Gastrocnemius medialis (tissue), 4 donors: ENCODE results near the gene ADD1. TPM values are rescaled to one million over a fixed set of nuclear protein-coding genes. Genes with fewer than 3 reads are reported as not detected.

Experiments
- ATAC-seq, 2 donors: fragments of 150-250 bp; one replicate each; pipeline ENCODE4 v1.9.1; 2016
- DNase-seq, 2 donors: peaks; one replicate each; pipeline ENCODE4 v3.0.0-alpha.2; 2019
- H3K27ac ChIP-seq, 4 donors: fragments of 200-600 bp; sonication (generic); 1 replicate in 1 of 4; 2 replicates in 3 of 4; pipeline ENCODE4 v1.5.1; 2016 to 2018; ENCODE audit warnings: mild to moderate bottlenecking in 2 of 4, moderate library complexity in 1 of 4
- H3K27me3 ChIP-seq, 3 donors: fragments of 200-600 bp; sonication (generic) in 2 of 3; 1 replicate in 1 of 3; 2 replicates in 2 of 3; pipeline versions ENCODE4 v1.5.1 to v1.6.0; 2016 to 2019; ENCODE audit warnings: mild to moderate bottlenecking in 1 of 3, moderate library complexity in 1 of 3
- H3K36me3 ChIP-seq, 2 donors: fragments of 200-600 bp; sonication (generic) in 1 of 2; one replicate each; pipeline ENCODE4 v1.5.1; 2017 to 2018
- H3K4me1 ChIP-seq, 2 donors: fragments of 200-600 bp; sonication (generic) in 1 of 2; one replicate each; pipeline ENCODE4 v1.5.1; 2016 to 2017; ENCODE audit warnings: mild to moderate bottlenecking in 2 of 2
- H3K4me3 ChIP-seq, 4 donors: fragments of 200-600 bp; sonication (generic) in 3 of 4; 1 replicate in 1 of 4; 2 replicates in 3 of 4; pipeline ENCODE4 v1.5.1; 2016 to 2019; ENCODE audit warnings: mild to moderate bottlenecking in 2 of 4
- H3K9me3 ChIP-seq, 3 donors: fragments of 200-600 bp; sonication (generic) in 2 of 3; 1 replicate in 1 of 3; 2 replicates in 2 of 3; pipeline ENCODE4 v1.5.1; 2016 to 2019
- POLR2A ChIP-seq, 2 donors: fragments of 450-650 bp; IDR thresholded peaks; one replicate each; pipeline ENCODE4 v1.6.1; 2017; ENCODE audit warnings: antibody characterized with exemption in 2 of 2, mild to moderate bottlenecking in 2 of 2, moderate library complexity in 2 of 2
- in situ Hi-C, 4 donors: fragments of 200-750 bp; cut with MboI; loops; one replicate each; pipeline versions ENCODE4 v1.15.0 to v1.8.0; 2017; ENCODE audit warnings: low sequenced_read_pairs in 4 of 4
- intact Hi-C: fragments of 100-400 bp; cut with DNase I; formaldehyde crosslinking; loops from one replicate; pipeline ENCODE4 v1.15.1; 2023; ENCODE audit warnings: low total_unique reads
- total RNA-seq, 4 donors: library from RNA; depleted of rRNA; stranded (reverse); fragments of >200 nt; gene quantifications; one replicate each; pipeline versions ENCODE4 v1.1.0 to v1.2.3, GENCODE V29; 2016
- TF ChIP-seq, protein P1 (sequence below), 5 experiments: fragments of 450-650 bp in 3 of 5; fragments of 200-600 bp in 2 of 5; sonication (generic) in 2 of 5; IDR thresholded peaks in 4 of 5; conservative IDR thresholded peaks in 1 of 5; 1 replicate in 4 of 5; 2 replicates in 1 of 5; pipeline ENCODE4 v1.5.1; 2016 to 2019; ENCODE audit warnings: antibody characterized with exemption in 5 of 5, mild to moderate bottlenecking in 3 of 5, moderate library complexity in 3 of 5

Gene ADD1
- total RNA-seq, 4 donors from 2014 or later = 144 to 255 (median 178) TPM

DNA sequence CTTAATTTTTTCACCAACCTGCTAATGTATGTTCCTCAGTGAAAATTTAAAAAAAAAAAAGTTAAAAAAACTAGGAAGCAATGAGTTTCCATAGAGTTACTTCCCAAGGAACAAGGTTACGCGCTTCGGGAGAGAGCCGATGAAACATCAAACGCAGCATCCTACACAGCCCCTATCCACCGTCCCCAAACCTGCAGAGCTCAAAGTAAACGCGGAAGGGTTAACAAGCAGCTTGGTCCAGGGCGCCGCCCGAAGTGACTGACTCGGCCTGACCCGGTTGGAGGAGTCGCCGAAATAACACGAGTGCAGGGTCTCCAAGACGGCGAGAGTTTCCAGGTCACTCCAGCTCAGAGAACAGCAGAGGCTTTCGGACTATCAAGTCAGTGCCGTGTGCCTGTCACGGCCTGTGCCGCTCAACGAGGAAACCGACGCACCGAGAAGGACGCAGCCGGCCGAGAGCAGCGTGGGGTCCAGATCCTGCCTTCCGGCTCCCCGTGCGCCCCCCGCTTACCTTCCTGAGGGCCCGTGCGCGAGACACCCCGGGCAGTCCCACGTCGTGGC is 119.0 kb downstream of the ADD1 start:
- H3K4me3 ChIP-seq = peak overlapping the region; percentile 78 to 99 (median 86)
- H3K36me3 ChIP-seq = peaks cover 0 to 8% of the 10 kb centered on the region in 2 donors
- no peak for TF ChIP-seq POLR2A (IDR thresholded peaks at IDR 0.05)
- TF ChIP-seq, protein P1, sequence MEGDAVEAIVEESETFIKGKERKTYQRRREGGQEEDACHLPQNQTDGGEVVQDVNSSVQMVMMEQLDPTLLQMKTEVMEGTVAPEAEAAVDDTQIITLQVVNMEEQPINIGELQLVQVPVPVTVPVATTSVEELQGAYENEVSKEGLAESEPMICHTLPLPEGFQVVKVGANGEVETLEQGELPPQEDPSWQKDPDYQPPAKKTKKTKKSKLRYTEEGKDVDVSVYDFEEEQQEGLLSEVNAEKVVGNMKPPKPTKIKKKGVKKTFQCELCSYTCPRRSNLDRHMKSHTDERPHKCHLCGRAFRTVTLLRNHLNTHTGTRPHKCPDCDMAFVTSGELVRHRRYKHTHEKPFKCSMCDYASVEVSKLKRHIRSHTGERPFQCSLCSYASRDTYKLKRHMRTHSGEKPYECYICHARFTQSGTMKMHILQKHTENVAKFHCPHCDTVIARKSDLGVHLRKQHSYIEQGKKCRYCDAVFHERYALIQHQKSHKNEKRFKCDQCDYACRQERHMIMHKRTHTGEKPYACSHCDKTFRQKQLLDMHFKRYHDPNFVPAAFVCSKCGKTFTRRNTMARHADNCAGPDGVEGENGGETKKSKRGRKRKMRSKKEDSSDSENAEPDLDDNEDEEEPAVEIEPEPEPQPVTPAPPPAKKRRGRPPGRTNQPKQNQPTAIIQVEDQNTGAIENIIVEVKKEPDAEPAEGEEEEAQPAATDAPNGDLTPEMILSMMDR (IDR thresholded peaks at IDR 0.05 in 4 of 5, conservative IDR thresholded peaks at IDR 0.05 in 1 of 5) = no peak
- no peaks in the 10 kb centered on the region for H3K9me3 ChIP-seq
- intact Hi-C loops (loop anchor here (1.0 to 5.0 kb wide), 7 partner anchors 28 to 720 kb away; partner anchors contain the start of genes CFAP99, HAUS3, HTT and HTT-AS), in situ Hi-C loops (loop anchor here in 1 of 4 donors (10.0 to 25.0 kb wide), 2 partner anchors 538 to 725 kb away; partner anchors contain the start of genes HAUS3 and POLN)
- peaks cover 32 to 33% of the 10 kb centered on the region in 2 donors for H3K4me1 ChIP-seq
- H3K27me3 ChIP-seq = no peaks in the 10 kb centered on the region
- H3K27ac ChIP-seq = peak overlapping the region; percentile 91 to 95 (median 94)
- peak; percentile 27 to 36 for DNase-seq
- ATAC-seq = peak; percentile 47 to 48

DNA sequence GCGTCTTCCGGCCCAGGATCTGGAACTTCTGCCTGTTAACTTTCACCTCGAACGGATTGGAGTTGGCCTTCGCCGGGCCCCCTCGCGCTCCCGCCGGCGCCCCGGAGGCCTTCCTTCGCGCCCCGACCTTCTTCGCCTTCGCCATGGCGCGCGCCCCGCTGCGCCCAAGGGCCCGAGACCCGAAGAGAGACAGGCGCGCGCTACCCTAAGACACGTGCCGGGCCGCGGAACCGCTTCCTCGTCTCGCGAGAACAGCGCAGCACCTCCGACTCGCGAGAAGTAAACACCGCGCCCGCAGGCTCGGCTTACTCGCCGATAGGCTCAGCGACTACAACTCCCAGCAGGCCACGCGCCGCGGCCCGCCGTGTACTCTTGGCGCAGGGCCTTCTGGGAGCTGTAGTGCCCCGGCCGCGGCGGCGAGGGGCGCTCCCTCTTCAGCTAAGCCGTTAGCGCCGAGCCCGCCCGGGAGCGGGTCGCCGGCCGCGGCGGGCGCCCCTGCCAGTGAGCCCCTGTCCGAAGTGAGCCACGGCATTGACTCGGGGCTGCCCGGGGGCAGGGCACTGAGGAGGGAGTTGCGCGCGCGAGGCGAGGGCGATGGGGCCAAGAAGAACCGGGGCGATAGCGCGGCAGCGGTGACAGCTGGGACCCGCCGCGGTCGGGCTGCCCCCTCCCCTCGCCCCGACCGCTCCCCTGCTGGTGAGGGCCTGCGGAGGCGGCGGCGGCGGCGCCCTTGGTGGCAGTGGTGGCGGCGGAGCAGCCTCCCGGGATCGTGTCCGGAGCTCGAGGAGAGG is 119.7 kb downstream of the ADD1 start, which contains the start of the genes GRK4 and NOP14:
Gene GRK4, plus strand, starts transcription at position 397 of the 791 bp plus-strand sequence. CDS start 500 bp downstream, outside the sequence.
Gene NOP14, minus strand, starts transcription at position 232 of the 791 bp plus-strand sequence. Its CDS starts 87 bp downstream, at position 145.
- H3K27ac ChIP-seq = peak within 1 kb of the TSS; percentile 91 to 95 (median 94)
- H3K27me3 ChIP-seq = no peaks in the 10 kb centered on the region
- peak within 1 kb of the TSS; percentile 78 to 99 (median 86) for H3K4me3 ChIP-seq
- peak; percentile 85 to 87 for TF ChIP-seq POLR2A (IDR thresholded peaks at IDR 0.05)
- TF ChIP-seq, protein P1 (IDR thresholded peaks at IDR 0.05 in 4 of 5, conservative IDR thresholded peaks at IDR 0.05 in 1 of 5) = peak in 2 of 5 experiments; percentile 24 to 48
- intact Hi-C loops (loop anchor here (1.0 to 5.0 kb wide), 7 partner anchors 29 to 721 kb away; partner anchors contain the start of genes CFAP99, HAUS3, HTT and HTT-AS), in situ Hi-C loops (loop anchor here in 1 of 4 donors (10.0 to 25.0 kb wide), 2 partner anchors 539 to 726 kb away; partner anchors contain the start of genes HAUS3 and POLN)
- ATAC-seq (peak; percentile 83 to 91), DNase-seq (peak; percentile 96 to 98)
- H3K36me3 ChIP-seq = peaks cover 0 to 3% of the 10 kb centered on the region in 2 donors
- H3K9me3 ChIP-seq = no peaks in the 10 kb centered on the region
- H3K4me1 ChIP-seq = peaks cover 25 to 28% of the 10 kb centered on the region in 2 donors

DNA sequence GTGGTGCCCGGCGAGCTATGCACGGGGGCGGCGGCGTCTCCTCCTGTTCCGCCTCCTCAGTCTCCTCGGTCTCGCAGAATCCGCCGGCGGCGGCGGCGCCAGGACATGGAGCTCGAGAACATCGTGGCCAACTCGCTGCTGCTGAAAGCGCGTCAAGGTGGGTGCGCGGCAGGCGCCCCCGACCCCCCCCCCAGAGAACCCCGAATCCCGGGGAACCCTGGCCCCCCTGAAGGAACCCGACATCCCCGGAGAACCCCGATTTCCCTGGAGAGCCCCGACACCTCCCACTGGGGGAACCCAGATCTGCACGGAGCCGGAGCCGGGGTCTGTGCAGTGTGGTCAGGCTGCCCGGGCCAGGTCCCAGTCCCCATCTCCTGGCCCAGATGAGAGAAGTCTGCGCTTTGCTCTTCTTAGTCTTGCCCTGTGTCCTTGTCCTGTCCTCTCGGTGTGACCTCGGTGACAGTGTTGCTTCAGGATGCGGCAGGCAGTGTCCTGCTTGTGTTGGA is 120.4 kb downstream of the ADD1 start:
- peaks cover 21 to 23% of the 10 kb centered on the region in 2 donors for H3K4me1 ChIP-seq
- no peaks in the 10 kb centered on the region for H3K36me3 ChIP-seq
- no peaks in the 10 kb centered on the region for H3K27me3 ChIP-seq
- H3K27ac ChIP-seq = peak overlapping the region; percentile 91 to 95 (median 94)
- peak in 1 of 2 donors; percentile 25 for ATAC-seq
- no peak for TF ChIP-seq POLR2A (IDR thresholded peaks at IDR 0.05)
- no peaks in the 10 kb centered on the region for H3K9me3 ChIP-seq
- in situ Hi-C loops (loop anchor here in 1 of 4 donors (10.0 to 25.0 kb wide), 2 partner anchors 539 to 727 kb away; partner anchors contain the start of genes HAUS3 and POLN), intact Hi-C loops (loop anchor here (1.0 to 5.0 kb wide), 7 partner anchors 30 to 722 kb away; partner anchors contain the start of genes CFAP99, HAUS3, HTT and HTT-AS)
- H3K4me3 ChIP-seq = peak overlapping the region; percentile 78 to 99 (median 86)
- no peak for DNase-seq

DNA sequence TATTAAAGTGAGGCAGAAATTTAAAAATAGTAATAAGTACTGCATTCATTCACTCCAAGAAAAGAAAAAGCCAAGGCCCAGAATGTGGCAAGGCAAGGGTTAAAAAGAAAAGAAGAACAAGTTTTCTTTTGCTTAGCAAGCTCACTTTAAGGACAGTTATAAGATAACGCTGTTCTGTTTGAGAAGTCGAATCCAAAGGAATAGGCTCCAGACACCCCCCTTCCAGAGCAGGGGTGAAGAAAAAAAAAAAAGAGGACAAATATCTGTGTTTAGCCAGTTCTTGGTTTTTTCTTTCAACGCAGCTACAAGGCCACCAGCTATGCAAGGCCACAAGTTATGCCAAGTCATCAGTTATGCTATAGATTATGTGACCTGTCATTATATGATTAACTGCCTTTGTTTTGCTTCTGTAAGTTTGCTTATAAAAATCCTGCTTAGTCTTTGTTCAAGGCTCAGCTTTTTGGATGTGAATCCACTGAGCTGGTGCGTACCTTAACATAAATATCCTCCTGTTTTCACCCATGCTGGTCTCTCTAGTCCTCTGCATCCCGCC is 121.1 kb downstream of the ADD1 start:
- DNase-seq (no peak), ATAC-seq (no peak)
- H3K9me3 ChIP-seq = no peaks in the 10 kb centered on the region
- H3K27ac ChIP-seq = no peak overlapping the region
- in situ Hi-C loops (loop anchor here in 1 of 4 donors (10.0 to 25.0 kb wide), 2 partner anchors 540 to 727 kb away; partner anchors contain the start of genes HAUS3 and POLN), intact Hi-C loops (loop anchor here (5.0 kb wide), 2 partner anchors 73 to 722 kb away; partner anchors contain the start of genes HAUS3 and POLN)
- H3K4me1 ChIP-seq = peaks cover 20 to 23% of the 10 kb centered on the region in 2 donors
- H3K27me3 ChIP-seq = no peaks in the 10 kb centered on the region
- peak overlapping the region in 3 of 4 donors; percentile 78 to 90 (median 81) for H3K4me3 ChIP-seq
- no peak for TF ChIP-seq POLR2A (IDR thresholded peaks at IDR 0.05)
- TF ChIP-seq, protein P1 (IDR thresholded peaks at IDR 0.05 in 4 of 5, conservative IDR thresholded peaks at IDR 0.05 in 1 of 5) = no peak
- H3K36me3 ChIP-seq = no peaks in the 10 kb centered on the region
